Sigmoid colon (tissue), 7 donors: ENCODE results near the gene ENOX2. TPM values are rescaled to one million over a fixed set of nuclear protein-coding genes. Genes with fewer than 3 reads are reported as not detected.

Source experiments
- DNase-seq: peaks from one replicate; pipeline ENCODE4 v3.0.0-alpha.2; 2019
- H3K27ac ChIP-seq, 4 donors: fragments of 200-600 bp; sonication (generic); one replicate each; pipeline ENCODE4 v1.5.1; 2016 to 2019; ENCODE audit warnings: mild to moderate bottlenecking in 1 of 4
- H3K27me3 ChIP-seq, 3 donors: fragments of 200-600 bp; sonication (generic); one replicate each; pipeline ENCODE4 v1.5.1; 2019; ENCODE audit warnings: mild to moderate bottlenecking in 1 of 3
- H3K36me3 ChIP-seq, 4 donors: fragments of 200-600 bp; sonication (generic); one replicate each; pipeline ENCODE4 v1.5.1; 2016 to 2019
- H3K4me1 ChIP-seq, 4 donors: fragments of 200-600 bp; sonication (generic); one replicate each; pipeline ENCODE4 v1.5.1; 2017 to 2019
- H3K4me3 ChIP-seq, 4 donors: fragments of 200-600 bp; sonication (generic); one replicate each; pipeline ENCODE4 v1.5.1; 2017 to 2019; ENCODE audit warnings: mild to moderate bottlenecking in 2 of 4, moderate library complexity in 1 of 4
- H3K9me3 ChIP-seq, 4 donors: fragments of 200-600 bp in 3 of 4; sonication (generic) in 3 of 4; one replicate each; pipeline versions ENCODE4 v1.5.1 to v1.6.1; 2013 to 2019
- EP300 ChIP-seq, 4 donors: sonication (generic); formaldehyde crosslinking; IDR thresholded peaks; one replicate each; pipeline ENCODE4 v1.6.1; 2017; ENCODE audit warnings: antibody characterized with exemption in 4 of 4
- POLR2A ChIP-seq, 2 donors: fragments of 450-650 bp; IDR thresholded peaks; one replicate each; pipeline ENCODE4 v1.6.1; 2016; ENCODE audit warnings: antibody characterized with exemption in 2 of 2, mild to moderate bottlenecking in 2 of 2, moderate library complexity in 2 of 2
- POLR2AphosphoS5 ChIP-seq, 4 donors: sonication (generic); formaldehyde crosslinking; IDR thresholded peaks; one replicate each; pipeline ENCODE4 v1.6.1; 2017; ENCODE audit warnings: antibody characterized with exemption in 4 of 4
- WGBS, 2 donors: extraction: QIAGEN DNeasy Blood & Tissue Kit; methylation state at CpG; one replicate each; pipeline ENCODE4 v1.1.7; 2013; 5-methylcytosine and 5-hydroxymethylcytosine counted together
- intact Hi-C: fragments of 100-400 bp; cut with DNase I; formaldehyde crosslinking; loops from one replicate; pipeline ENCODE4 v1.15.1; 2023
- polyA plus RNA-seq, 3 donors: library from polyadenylated mRNA; stranded (reverse); fragments of 200-250 nt; gene quantifications; one replicate each; pipeline ENCODE4 v1.2.3, GENCODE V29; 2013
- total RNA-seq, 4 donors: library from RNA; depleted of rRNA; stranded (reverse); fragments of >200 nt; gene quantifications; one replicate each; pipeline ENCODE4 v1.1.0, GENCODE V29; 2016
- TF ChIP-seq, protein P1 (sequence below), 4 experiments: fragments of 450-650 bp in 3 of 4; fragments of 200-600 bp in 1 of 4; IDR thresholded peaks; one replicate each; pipeline ENCODE4 v1.5.1; 2016 to 2019; ENCODE audit warnings: antibody characterized with exemption in 4 of 4, mild to moderate bottlenecking in 3 of 4, moderate library complexity in 2 of 4
- donor health status: healthy with polysubstance abuse.
- donor health status: Bipolar disorder and iron deficiency.
- donor health status: healthy.

Gene ENOX2
- total and polyA plus RNA-seq, 7 donors: 2.4 to 28.9 (median 18.8) TPM

DNA sequence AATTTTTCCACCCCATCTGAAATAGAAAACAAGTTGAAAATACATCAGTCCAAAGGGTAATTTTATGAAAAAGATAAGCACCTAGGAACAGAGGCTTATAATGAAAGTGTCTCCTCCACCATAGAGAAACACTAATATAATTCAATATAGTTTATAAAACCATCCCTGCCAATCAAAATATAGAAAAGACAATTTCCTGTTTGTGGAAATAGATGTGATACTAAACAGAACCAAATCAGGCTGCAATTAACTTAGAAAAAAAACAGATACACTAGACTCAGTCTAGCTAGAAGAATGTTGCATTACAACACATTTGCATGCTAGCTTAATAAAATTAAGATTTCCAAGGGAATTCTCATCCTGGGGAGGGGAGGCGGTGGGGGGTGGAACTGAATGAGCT, 68.2 kb downstream of the ENOX2 start:
- intact Hi-C loops: no loop called here
- TF ChIP-seq EP300 (IDR thresholded peaks at IDR 0.05) (no peak), POLR2A (IDR thresholded peaks at IDR 0.05) (no peak), POLR2AphosphoS5 (IDR thresholded peaks at IDR 0.05) (no peak)
- TF ChIP-seq, protein P1, sequence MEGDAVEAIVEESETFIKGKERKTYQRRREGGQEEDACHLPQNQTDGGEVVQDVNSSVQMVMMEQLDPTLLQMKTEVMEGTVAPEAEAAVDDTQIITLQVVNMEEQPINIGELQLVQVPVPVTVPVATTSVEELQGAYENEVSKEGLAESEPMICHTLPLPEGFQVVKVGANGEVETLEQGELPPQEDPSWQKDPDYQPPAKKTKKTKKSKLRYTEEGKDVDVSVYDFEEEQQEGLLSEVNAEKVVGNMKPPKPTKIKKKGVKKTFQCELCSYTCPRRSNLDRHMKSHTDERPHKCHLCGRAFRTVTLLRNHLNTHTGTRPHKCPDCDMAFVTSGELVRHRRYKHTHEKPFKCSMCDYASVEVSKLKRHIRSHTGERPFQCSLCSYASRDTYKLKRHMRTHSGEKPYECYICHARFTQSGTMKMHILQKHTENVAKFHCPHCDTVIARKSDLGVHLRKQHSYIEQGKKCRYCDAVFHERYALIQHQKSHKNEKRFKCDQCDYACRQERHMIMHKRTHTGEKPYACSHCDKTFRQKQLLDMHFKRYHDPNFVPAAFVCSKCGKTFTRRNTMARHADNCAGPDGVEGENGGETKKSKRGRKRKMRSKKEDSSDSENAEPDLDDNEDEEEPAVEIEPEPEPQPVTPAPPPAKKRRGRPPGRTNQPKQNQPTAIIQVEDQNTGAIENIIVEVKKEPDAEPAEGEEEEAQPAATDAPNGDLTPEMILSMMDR (IDR thresholded peaks at IDR 0.05): no peak

DNA sequence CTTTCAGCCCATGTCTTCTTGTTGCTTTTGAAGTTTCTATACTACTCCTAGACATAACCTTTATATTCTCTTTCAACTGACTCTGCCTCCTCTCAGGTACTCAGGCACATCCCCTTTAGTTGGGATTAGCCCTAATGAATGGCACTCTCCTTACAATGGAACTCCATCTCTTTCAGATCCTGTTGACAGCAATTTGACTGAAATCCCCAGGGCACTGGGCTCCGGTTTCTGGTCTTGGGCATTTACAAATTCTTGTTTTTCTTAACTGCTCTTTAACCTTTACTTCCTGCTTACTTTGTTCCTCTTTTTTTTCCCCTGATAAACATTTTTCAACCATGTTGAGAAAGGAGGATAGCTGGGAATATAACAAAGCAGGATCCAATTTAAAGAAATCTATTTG, 68.9 kb downstream of the ENOX2 start:
- DNase-seq: no peak
- no peaks in the 10 kb centered on the region for H3K9me3 ChIP-seq
- H3K4me1 ChIP-seq: no peaks in the 10 kb centered on the region
- no peaks in the 10 kb centered on the region for H3K36me3 ChIP-seq
- intact Hi-C loops: no loop called here
- H3K27ac ChIP-seq: no peak overlapping the region
- no peak for TF ChIP-seq POLR2AphosphoS5 (IDR thresholded peaks at IDR 0.05)
- TF ChIP-seq, protein P1 (IDR thresholded peaks at IDR 0.05): no peak
- TF ChIP-seq EP300 (IDR thresholded peaks at IDR 0.05): no peak
- TF ChIP-seq POLR2A (IDR thresholded peaks at IDR 0.05): no peak
- 50 to 84% methylated on average over 1 of the region's 1 CpG for WGBS, 2 donors
- no peak overlapping the region for H3K4me3 ChIP-seq
- no peaks in the 10 kb centered on the region for H3K27me3 ChIP-seq

More for the DNA sequence above, 68.2 kb downstream of the ENOX2 start:
- Histone ChIP-seq H3K4me3 (no peak overlapping the region), H3K4me1 (no peaks in the 10 kb centered on the region), H3K9me3 (no peaks in the 10 kb centered on the region), H3K27ac (no peak overlapping the region), H3K36me3 (no peaks in the 10 kb centered on the region), H3K27me3 (no peaks in the 10 kb centered on the region)
- DNase-seq: no peak
- 96% methylated on average over 1 of the region's 1 CpG for WGBS, 2 donors

DNA sequence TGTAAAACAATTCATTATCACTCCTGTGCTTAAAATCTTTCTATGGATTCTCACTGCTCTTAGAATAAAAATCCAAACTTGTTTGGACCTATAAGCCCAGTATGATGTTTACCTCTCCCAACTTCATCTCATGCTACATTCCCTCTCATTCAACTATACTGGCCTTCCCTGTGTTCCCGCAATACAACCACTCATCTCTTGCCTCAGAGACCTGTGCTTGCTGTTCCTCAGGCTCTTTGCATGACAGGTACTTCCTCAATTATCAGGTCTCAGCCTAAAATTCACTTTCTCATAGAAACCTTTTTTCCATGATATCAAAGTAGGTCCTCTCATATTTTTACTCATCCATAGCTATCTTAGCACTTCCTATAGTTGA, 71.7 kb downstream of the ENOX2 start:
- no peaks in the 10 kb centered on the region for H3K9me3 ChIP-seq
- 94 to 98% methylated on average over 1 of the region's 1 CpG for WGBS, 2 donors
- no peaks in the 10 kb centered on the region for H3K4me1 ChIP-seq
- no peaks in the 10 kb centered on the region for H3K36me3 ChIP-seq
- no peak for DNase-seq
- TF ChIP-seq EP300 (IDR thresholded peaks at IDR 0.05) (no peak), POLR2AphosphoS5 (IDR thresholded peaks at IDR 0.05) (no peak), POLR2A (IDR thresholded peaks at IDR 0.05) (no peak)
- TF ChIP-seq, protein P1 (IDR thresholded peaks at IDR 0.05): no peak
- H3K4me3 ChIP-seq: no peak overlapping the region
- intact Hi-C loops: no loop called here
- no peaks in the 10 kb centered on the region for H3K27me3 ChIP-seq
- H3K27ac ChIP-seq: no peak overlapping the region

DNA sequence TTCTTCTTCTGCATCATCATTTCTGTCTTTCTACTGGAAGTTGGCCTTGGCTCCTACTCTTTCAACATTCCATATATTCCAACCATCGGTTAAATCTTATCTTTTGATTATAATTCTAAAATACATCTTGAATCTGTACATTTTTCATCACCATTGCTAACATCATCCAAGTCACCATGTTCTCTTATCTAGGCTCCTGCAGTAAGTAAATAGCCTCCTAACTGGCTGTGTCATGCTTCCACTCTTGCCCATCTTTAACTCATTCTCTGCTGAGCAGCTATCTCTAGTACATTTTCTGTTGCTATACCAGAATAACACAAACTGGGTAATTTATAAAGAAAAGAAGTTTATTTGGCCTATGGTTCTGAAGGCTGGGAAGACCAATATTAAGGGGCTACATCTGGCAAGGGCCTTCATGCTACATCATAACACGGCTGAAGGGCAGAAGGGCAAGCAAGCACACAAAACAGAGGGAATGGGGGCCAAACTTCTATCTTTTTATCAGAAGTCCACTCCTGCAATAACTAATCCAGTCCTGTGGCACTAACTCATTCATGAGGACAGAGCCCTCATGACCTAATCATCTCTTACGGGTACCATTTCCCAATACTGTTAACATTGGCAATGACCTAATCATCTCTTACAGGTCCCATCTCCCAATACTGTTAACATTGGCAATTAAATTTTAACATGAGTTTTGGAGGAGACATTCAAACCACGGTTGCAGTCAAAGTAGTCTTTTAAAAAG, 72.2 kb downstream of the ENOX2 start:
- DNase-seq: no peak
- Histone ChIP-seq H3K27ac (no peak overlapping the region), H3K36me3 (no peaks in the 10 kb centered on the region), H3K4me3 (no peak overlapping the region), H3K27me3 (no peaks in the 10 kb centered on the region), H3K4me1 (no peaks in the 10 kb centered on the region), H3K9me3 (no peaks in the 10 kb centered on the region)
- TF ChIP-seq, protein P1 (IDR thresholded peaks at IDR 0.05): no peak
- no peak for TF ChIP-seq POLR2AphosphoS5 (IDR thresholded peaks at IDR 0.05)
- no peak for TF ChIP-seq EP300 (IDR thresholded peaks at IDR 0.05)
- TF ChIP-seq POLR2A (IDR thresholded peaks at IDR 0.05): no peak
- WGBS, 2 donors: 96 to 98% methylated on average over 4 of the region's 4 CpGs
- intact Hi-C loops: no loop called here
